K562 treated with DMSO at 1 percent for 4 hours (cell line): ENCODE results near the gene ADISSP. TPM values are rescaled to one million over a fixed set of nuclear protein-coding genes. Genes with fewer than 3 reads are reported as not detected.

Experiments
- total RNA-seq: library from RNA; unstranded; fragments of 300-600 nt; gene quantifications from 2 replicates; pipeline ENCODE4 v1.2.3, GENCODE V29; 2022; ENCODE audit not compliant: insufficient read depth

Gene ADISSP
- total RNA-seq: 30.9 and 31.8 TPM in 2 replicates

GRCh38 chr20:3767427-3768341 is at the start of gene ADISSP:
Gene ADISSP, minus strand, starts transcription at chr20:3767753. Its CDS starts 7,653 bp downstream, at chr20:3760100.

GRCh38 chr20:3795511-3796468 is 28.2 kb upstream of the ADISSP start, which contains the start of gene CDC25B:
Gene CDC25B, plus strand, starts transcription at chr20:3796310. Its CDS starts 222 bp downstream, at chr20:3796532.

GRCh38 chr20:3786665-3787323 is 19.2 kb upstream of the ADISSP start, which contains the start of gene CENPB:
Gene CENPB, minus strand, starts transcription at chr20:3786740. Its CDS starts 257 bp downstream, at chr20:3786483.

GRCh38 chr20:3781153-3781910 is 13.8 kb upstream of the ADISSP start, which contains the start of gene SPEF1:
Gene SPEF1, minus strand, starts transcription at chr20:3781448. Its CDS starts 161 bp downstream, at chr20:3781287.

GRCh38 chr20:3732327-3733118 is 35.0 kb downstream of the ADISSP start, which contains the start of gene HSPA12B:
Gene HSPA12B, plus strand, starts transcription at chr20:3732685. Its CDS starts 5,990 bp downstream, at chr20:3738675.

GRCh38 chr20:3712279-3712873 is 55.2 kb downstream of the ADISSP start, which contains the start of gene SIGLEC1:
Gene SIGLEC1, minus strand, starts transcription at chr20:3712600. Its CDS starts 5,472 bp downstream, at chr20:3707128.

Other genes starting within 250 kb of the ADISSP start
- gene GFRA4, start 104.4 kb downstream of the ADISSP start, total RNA-seq: not detected in 2 replicates
- not detected in 2 replicates for gene ADAM33, start 85.7 kb downstream of the ADISSP start, total RNA-seq
- not detected in 2 replicates for gene SIGLEC1, start 55.2 kb downstream of the ADISSP start, total RNA-seq
- gene HSPA12B, start 35.1 kb downstream of the ADISSP start, total RNA-seq: 0.57 and 0.81 TPM in 2 replicates
- not detected in 2 replicates for gene SPEF1, start 13.7 kb upstream of the ADISSP start, total RNA-seq
- gene CENPB, start 19.0 kb upstream of the ADISSP start, total RNA-seq: 32.6 and 39.0 TPM in 2 replicates
- 31.5 and 33.4 TPM in 2 replicates for gene CDC25B, start 28.6 kb upstream of the ADISSP start, total RNA-seq
- 6.4 and 7.9 TPM in 2 replicates for gene AP5S1, start 52.8 kb upstream of the ADISSP start, total RNA-seq
- gene MAVS, start 79.1 kb upstream of the ADISSP start, total RNA-seq: 10.9 TPM in 2 replicates
- 33.3 and 43.9 TPM in 2 replicates for gene PANK2, start 121.6 kb upstream of the ADISSP start, total RNA-seq
- 26.3 and 29.7 TPM in 2 replicates for gene RNF24, start 247.8 kb upstream of the ADISSP start, total RNA-seq